Pulmonary artery endothelial cell (primary cell): ENCODE data around the gene NPFF. TPM values are rescaled to one million over a fixed set of nuclear protein-coding genes. Genes with fewer than 3 reads are reported as not detected.

Experiments used
- DNase-seq: peaks from one replicate; pipeline ENCODE4 v3.0.0-alpha.2; 2011; ENCODE audit warnings: low read depth, low spot score
- total RNA-seq: library from RNA; depleted of rRNA; stranded (reverse); fragments of >200 nt; gene quantifications from 2 replicates; pipeline ENCODE4 v1.2.3, GENCODE V29; 2014

NPFF gene
- total RNA-seq, 1 donor from 2014 or later = not detected

GRCh38 chr12:53478865-53479264 lies 28.4 kb downstream of the NPFF start:
- DNase-seq = no peak

GRCh38 chr12:53476769-53477209 lies 30.5 kb downstream of the NPFF start:
- no peak for DNase-seq

GRCh38 chr12:53474819-53475218 lies 32.5 kb downstream of the NPFF start:
- no peak for DNase-seq

GRCh38 chr12:53474077-53474476 lies 33.2 kb downstream of the NPFF start:
- no peak for DNase-seq

- DNase-seq = no peak
Measured at GRCh38 chr12:53472056-53472582, 35.2 kb downstream of the NPFF start.

GRCh38 chr12:53468282-53468681 lies 39.0 kb downstream of the NPFF start:
- DNase-seq = no peak

- no peak for DNase-seq
Measured at GRCh38 chr12:53467880-53468279, 39.4 kb downstream of the NPFF start.

GRCh38 chr12:53467082-53467481 lies 40.2 kb downstream of the NPFF start:
- DNase-seq = no peak

GRCh38 chr12:53466640-53467039 lies 40.6 kb downstream of the NPFF start:
- no peak for DNase-seq

- no peak for DNase-seq
Measured at GRCh38 chr12:53465679-53466078, 41.6 kb downstream of the NPFF start.

GRCh38 chr12:53464685-53465418 lies 42.4 kb downstream of the NPFF start:
- no peak for DNase-seq

GRCh38 chr12:53463802-53464560 lies 43.3 kb downstream of the NPFF start:
- no peak for DNase-seq

- DNase-seq = no peak
Measured at GRCh38 chr12:53462935-53463334, 44.3 kb downstream of the NPFF start.

- DNase-seq = no peak
Measured at GRCh38 chr12:53461591-53461990, 45.7 kb downstream of the NPFF start.

GRCh38 chr12:53461059-53461458 lies 46.2 kb downstream of the NPFF start:
- no peak for DNase-seq

GRCh38 chr12:53459097-53459496 lies 48.2 kb downstream of the NPFF start:
- no peak for DNase-seq

Other genes with a start within 250 kb of the NPFF start
- gene ESPL1, start 239.2 kb downstream of the NPFF start, total RNA-seq = 6.7 and 14.6 TPM in 2 replicates
- 382 and 446 TPM in 2 replicates for gene PFDN5, start 211.9 kb downstream of the NPFF start, total RNA-seq
- 50.5 and 54.3 TPM in 2 replicates for gene MYG1, start 207.8 kb downstream of the NPFF start, total RNA-seq
- 36.7 and 44.2 TPM in 2 replicates for gene AAAS, start 185.9 kb downstream of the NPFF start, total RNA-seq
- not detected in 2 replicates for gene SP7, start 171.1 kb downstream of the NPFF start, total RNA-seq
- 27.4 and 44.1 TPM in 2 replicates for gene SP1, start 127.3 kb downstream of the NPFF start, total RNA-seq
- not detected in 2 replicates for gene AMHR2, start 83.6 kb downstream of the NPFF start, total RNA-seq
- 24.3 and 26.2 TPM in 2 replicates for gene PRR13, start 65.8 kb downstream of the NPFF start, total RNA-seq
- gene PCBP2, start 55.4 kb downstream of the NPFF start, total RNA-seq = 368 and 377 TPM in 2 replicates
- gene MAP3K12, start 8.0 kb downstream of the NPFF start, total RNA-seq = 18.3 and 20.9 TPM in 2 replicates
- 60.3 and 69.8 TPM in 2 replicates for gene TARBP2, start 6.2 kb downstream of the NPFF start, total RNA-seq
- 10.5 and 12.1 TPM in 2 replicates for gene ATF7, start 118.9 kb upstream of the NPFF start, total RNA-seq
- 103 and 144 TPM in 2 replicates for gene ATP5MC2, start 168.6 kb upstream of the NPFF start, total RNA-seq
- 42.0 and 58.7 TPM in 2 replicates for gene CALCOCO1, start 220.0 kb upstream of the NPFF start, total RNA-seq
- not detected in 2 replicates for gene CISTR, start 244.5 kb upstream of the NPFF start, total RNA-seq